ENCODE results near the gene NUDT3. TPM values are rescaled to one million over a fixed set of nuclear protein-coding genes. Genes with fewer than 3 reads are reported as not detected.
"Not testable (repeated sequence)": the region's sequence is repeated elsewhere in the genome, so short reads cannot be mapped to it uniquely, and the experiment has no call there.

Gene NUDT3
- total RNA-seq, 4 donors from 2014 or later = 9.6 to 27.9 (median 16.9) TPM

DNA sequence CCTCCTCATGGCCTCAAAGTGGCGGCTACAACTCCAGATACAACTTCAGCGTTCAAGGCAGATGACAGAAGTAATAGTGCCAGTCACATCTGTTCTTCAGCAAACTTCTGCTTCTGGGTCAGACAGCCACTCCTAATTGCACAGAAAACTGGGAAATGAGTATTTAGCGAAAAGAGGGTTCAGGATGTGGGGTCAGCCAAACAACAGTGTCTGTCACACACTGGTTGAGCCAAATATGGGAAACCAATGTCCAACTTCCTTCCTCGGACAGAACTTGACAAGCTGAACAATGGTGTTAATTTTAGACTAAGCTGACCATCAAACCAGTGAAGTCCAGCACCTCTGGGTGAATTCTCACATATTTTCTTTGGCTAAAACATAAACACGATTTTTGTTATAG, 22.1 kb downstream of the NUDT3 start:
- no peak overlapping the region for H3K4me3 ChIP-seq
- peaks cover 0 to 10% (median 0%) of the 10 kb centered on the region in 4 donors for H3K4me1 ChIP-seq
- H3K27ac ChIP-seq = no peak overlapping the region
- H3K9me3 ChIP-seq = no peaks in the 10 kb centered on the region
- TF ChIP-seq POLR2A (IDR thresholded peaks at IDR 0.05) (no peak), POLR2AphosphoS5 (IDR thresholded peaks at IDR 0.05) (no peak)
- H3K36me3 ChIP-seq = no peaks in the 10 kb centered on the region
- intact Hi-C loops (cut with DNase I; ENCODE audit: low total_unique reads) = no loop called here
- in situ Hi-C loops (cut with MboI; ENCODE audit: low pct_ligation_motif_present in 1 of 4, low pct_unique_long_range_greater_than_20kb in 1 of 4, low sequenced_read_pairs in 3 of 4) = no loop called here
- no peak for DNase-seq
- H3K27me3 ChIP-seq = no peaks in the 10 kb centered on the region
- 76% methylated on average over 5 of the region's 5 CpGs; no CpG with 5 or more reads in 1 of the 2 donors for WGBS, 2 donors (ENCODE audit: low coverage in 1 of 2)

GRCh38 chr6:34369385-34369784, 23.1 kb downstream of the NUDT3 start:
- no peaks in the 10 kb centered on the region for H3K9me3 ChIP-seq
- H3K36me3 ChIP-seq = no peaks in the 10 kb centered on the region
- WGBS, 2 donors (ENCODE audit: low coverage in 1 of 2) = 85 to 95% methylated on average over 4 of the region's 4 CpGs
- H3K4me3 ChIP-seq = no peak overlapping the region
- DNase-seq = no peak
- no peaks in the 10 kb centered on the region for H3K27me3 ChIP-seq
- intact Hi-C loops (cut with DNase I; ENCODE audit: low total_unique reads) (no loop called here), in situ Hi-C loops (cut with MboI; ENCODE audit: low pct_ligation_motif_present in 1 of 4, low pct_unique_long_range_greater_than_20kb in 1 of 4, low sequenced_read_pairs in 3 of 4) (no loop called here)
- no peak overlapping the region for H3K27ac ChIP-seq
- TF ChIP-seq CTCF (IDR thresholded peaks at IDR 0.05) (no peak), EP300 (IDR thresholded peaks at IDR 0.05; ENCODE audit: low read depth) (no peak), POLR2A (IDR thresholded peaks at IDR 0.05) (no peak), POLR2AphosphoS5 (IDR thresholded peaks at IDR 0.05) (no peak)
- H3K4me1 ChIP-seq = peaks cover 0 to 7% (median 0%) of the 10 kb centered on the region in 4 donors

- in situ Hi-C loops (cut with MboI; ENCODE audit: low pct_ligation_motif_present in 1 of 4, low pct_unique_long_range_greater_than_20kb in 1 of 4, low sequenced_read_pairs in 3 of 4) (no loop called here), intact Hi-C loops (cut with DNase I; ENCODE audit: low total_unique reads) (no loop called here)
- H3K4me1 ChIP-seq = peaks cover 0 to 20% (median 1%) of the 10 kb centered on the region in 4 donors
- no peaks in the 10 kb centered on the region for H3K36me3 ChIP-seq
- no peak for DNase-seq
- no peak overlapping the region for H3K27ac ChIP-seq
- no peaks in the 10 kb centered on the region for H3K9me3 ChIP-seq
- 67 to 83% methylated on average over 1 to 3 of the region's 3 CpGs for WGBS, 2 donors (ENCODE audit: low coverage in 1 of 2)
- no peak for TF ChIP-seq POLR2A (IDR thresholded peaks at IDR 0.05)
- TF ChIP-seq EP300 (IDR thresholded peaks at IDR 0.05; ENCODE audit: low read depth) = no peak
- TF ChIP-seq POLR2AphosphoS5 (IDR thresholded peaks at IDR 0.05) = no peak
- TF ChIP-seq CTCF (IDR thresholded peaks at IDR 0.05) = no peak
- no peaks in the 10 kb centered on the region for H3K27me3 ChIP-seq
- no peak overlapping the region for H3K4me3 ChIP-seq
Measured at GRCh38 chr6:34366639-34366921, 25.9 kb downstream of the NUDT3 start.

GRCh38 chr6:34365781-34366638, 26.5 kb downstream of the NUDT3 start:
- H3K27me3 ChIP-seq; DNase-seq; in situ Hi-C loops (cut with MboI; ENCODE audit: low pct_ligation_motif_present in 1 of 4, low pct_unique_long_range_greater_than_20kb in 1 of 4, low sequenced_read_pairs in 3 of 4); H3K4me3 ChIP-seq; H3K36me3 ChIP-seq; intact Hi-C loops (cut with DNase I; ENCODE audit: low total_unique reads); H3K9me3 ChIP-seq; H3K27ac ChIP-seq: not testable (repeated sequence)
- peaks cover 0 to 20% (median 1%) of the 10 kb centered on the region in 4 donors for H3K4me1 ChIP-seq
- 84 to 89% methylated on average over 4 to 9 of the region's 9 CpGs for WGBS, 2 donors (ENCODE audit: low coverage in 1 of 2)

- intact Hi-C loops (cut with DNase I; ENCODE audit: low total_unique reads); H3K27me3 ChIP-seq; DNase-seq; H3K9me3 ChIP-seq; in situ Hi-C loops (cut with MboI; ENCODE audit: low pct_ligation_motif_present in 1 of 4, low pct_unique_long_range_greater_than_20kb in 1 of 4, low sequenced_read_pairs in 3 of 4); H3K27ac ChIP-seq; H3K4me3 ChIP-seq; H3K36me3 ChIP-seq: not testable (repeated sequence)
- 83 to 89% methylated on average over 1 to 9 of the region's 9 CpGs for WGBS, 2 donors (ENCODE audit: low coverage in 1 of 2)
- H3K4me1 ChIP-seq = peaks cover 0 to 32% (median 1%) of the 10 kb centered on the region in 4 donors
Measured at GRCh38 chr6:34363681-34364075, 28.8 kb downstream of the NUDT3 start.

All from transverse colon (tissue), 4 donors.